Body of pancreas (tissue), 4 donors: Measurements from ENCODE around the gene TENT4A.

Source experiments
- POLR2A ChIP-seq, 3 donors: fragments of 450-650 bp; IDR thresholded peaks; one replicate each; pipeline ENCODE4 v1.6.1; 2016; ENCODE audit warnings: antibody characterized with exemption in 3 of 3, mild to moderate bottlenecking in 2 of 3
- TF ChIP-seq, protein P1 (sequence below), 7 experiments: fragments of 450-650 bp in 4 of 7; fragments of 200-600 bp in 3 of 7; sonication (generic) in 3 of 7; IDR thresholded peaks; one replicate each; pipeline ENCODE4 v1.5.1; 2016 to 2019; ENCODE audit warnings: antibody characterized with exemption in 7 of 7

DNA sequence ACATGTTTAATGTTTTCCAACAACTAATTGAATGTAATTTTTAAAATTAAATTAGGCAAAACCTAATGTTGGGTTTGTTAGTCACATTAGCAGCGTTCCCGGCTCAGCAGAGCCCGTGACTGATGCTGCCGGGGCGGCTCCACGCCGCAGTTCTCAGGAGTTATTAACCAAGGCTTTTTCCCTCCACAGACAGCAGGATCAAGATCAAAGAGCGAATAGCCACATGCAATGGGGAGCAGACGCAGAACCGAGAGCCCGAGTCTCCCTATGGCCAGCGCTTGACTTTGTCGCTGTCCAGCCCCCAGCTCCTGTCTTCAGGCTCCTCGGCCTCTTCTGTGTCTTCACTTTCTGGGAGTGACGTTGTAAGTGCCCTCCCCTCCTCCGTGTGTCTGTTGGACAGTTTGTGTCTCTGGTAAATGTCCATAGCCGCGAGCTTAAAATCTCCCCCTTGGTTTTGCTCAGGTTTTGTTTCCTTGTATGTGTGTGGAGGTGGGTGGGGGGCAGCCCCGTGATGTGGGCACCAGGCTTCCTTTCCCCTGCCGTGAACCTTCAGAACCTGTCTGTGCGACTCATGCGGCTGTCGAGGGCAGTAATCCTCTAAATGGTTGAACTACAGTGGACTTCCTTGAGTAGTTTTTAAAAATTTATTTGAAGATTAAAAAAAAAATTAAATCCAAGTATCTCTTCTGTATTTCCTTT is 37.1 kb downstream of the TENT4A start:
- TF ChIP-seq, protein P1, sequence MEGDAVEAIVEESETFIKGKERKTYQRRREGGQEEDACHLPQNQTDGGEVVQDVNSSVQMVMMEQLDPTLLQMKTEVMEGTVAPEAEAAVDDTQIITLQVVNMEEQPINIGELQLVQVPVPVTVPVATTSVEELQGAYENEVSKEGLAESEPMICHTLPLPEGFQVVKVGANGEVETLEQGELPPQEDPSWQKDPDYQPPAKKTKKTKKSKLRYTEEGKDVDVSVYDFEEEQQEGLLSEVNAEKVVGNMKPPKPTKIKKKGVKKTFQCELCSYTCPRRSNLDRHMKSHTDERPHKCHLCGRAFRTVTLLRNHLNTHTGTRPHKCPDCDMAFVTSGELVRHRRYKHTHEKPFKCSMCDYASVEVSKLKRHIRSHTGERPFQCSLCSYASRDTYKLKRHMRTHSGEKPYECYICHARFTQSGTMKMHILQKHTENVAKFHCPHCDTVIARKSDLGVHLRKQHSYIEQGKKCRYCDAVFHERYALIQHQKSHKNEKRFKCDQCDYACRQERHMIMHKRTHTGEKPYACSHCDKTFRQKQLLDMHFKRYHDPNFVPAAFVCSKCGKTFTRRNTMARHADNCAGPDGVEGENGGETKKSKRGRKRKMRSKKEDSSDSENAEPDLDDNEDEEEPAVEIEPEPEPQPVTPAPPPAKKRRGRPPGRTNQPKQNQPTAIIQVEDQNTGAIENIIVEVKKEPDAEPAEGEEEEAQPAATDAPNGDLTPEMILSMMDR (IDR thresholded peaks at IDR 0.05) = no peak
- no peak for TF ChIP-seq POLR2A (IDR thresholded peaks at IDR 0.05)
